GM21576 (cell line): ENCODE results near the gene WDR35.
"Not testable (repeated sequence)": the region's sequence is repeated elsewhere in the genome, so short reads cannot be mapped to it uniquely, and the experiment has no call there.

Experiments
- ATAC-seq: cut with Tn5 transposase; IDR thresholded peaks from one replicate; pipeline ENCODE4 v1.9.1; 2021; ENCODE audit warnings: mild to moderate bottlenecking, moderate library complexity; ENCODE audit not compliant: unreplicated experiment

The WDR35 gene

GRCh38 chr2:19895535-19895934 lies 94.4 kb downstream of the WDR35 start:
- no peak for ATAC-seq

DNA sequence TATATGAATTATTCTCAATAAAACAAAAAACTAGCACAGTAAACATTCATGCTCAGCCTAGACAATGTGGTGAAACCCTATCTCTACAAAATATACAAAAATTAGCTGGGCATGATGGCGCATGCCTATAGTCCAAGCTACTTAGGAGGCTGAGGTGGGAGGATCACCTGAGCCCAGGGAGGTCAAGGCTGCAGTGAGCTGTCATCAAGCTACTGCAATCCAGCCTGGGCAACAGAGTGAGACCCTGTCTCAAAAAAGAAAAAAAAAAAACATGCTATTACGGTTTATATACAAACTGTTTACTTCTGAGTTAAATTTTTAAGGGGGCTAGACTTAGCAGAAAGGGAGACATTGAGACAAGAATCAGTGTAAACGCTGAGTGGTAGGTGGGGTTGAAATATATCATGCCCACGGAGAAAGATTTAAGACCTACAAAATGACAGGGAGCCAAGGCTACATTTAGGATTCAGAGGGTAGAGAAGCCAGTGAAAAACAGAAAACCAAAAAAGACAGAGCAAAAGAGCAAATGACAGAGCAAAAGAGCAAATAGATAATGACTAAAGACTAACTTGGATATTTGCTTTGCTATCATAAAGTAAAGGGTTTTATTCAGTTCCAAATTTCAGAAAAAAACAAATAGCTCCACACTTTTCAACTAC lies 95.6 kb downstream of the WDR35 start:
- ATAC-seq, result peak; percentile 7

- ATAC-seq, result peak; percentile 73
Observed at GRCh38 chr2:19893520-19894133, 96.3 kb downstream of the WDR35 start.

GRCh38 chr2:19891971-19892370 lies 97.9 kb downstream of the WDR35 start:
- ATAC-seq, result not testable (repeated sequence)

GRCh38 chr2:19890104-19890503 lies 99.8 kb downstream of the WDR35 start:
- ATAC-seq, result no peak

- ATAC-seq, result no peak
Observed at GRCh38 chr2:19888831-19889230, 101.1 kb downstream of the WDR35 start.

GRCh38 chr2:19887510-19887909 lies 102.4 kb downstream of the WDR35 start:
- ATAC-seq, result no peak

DNA sequence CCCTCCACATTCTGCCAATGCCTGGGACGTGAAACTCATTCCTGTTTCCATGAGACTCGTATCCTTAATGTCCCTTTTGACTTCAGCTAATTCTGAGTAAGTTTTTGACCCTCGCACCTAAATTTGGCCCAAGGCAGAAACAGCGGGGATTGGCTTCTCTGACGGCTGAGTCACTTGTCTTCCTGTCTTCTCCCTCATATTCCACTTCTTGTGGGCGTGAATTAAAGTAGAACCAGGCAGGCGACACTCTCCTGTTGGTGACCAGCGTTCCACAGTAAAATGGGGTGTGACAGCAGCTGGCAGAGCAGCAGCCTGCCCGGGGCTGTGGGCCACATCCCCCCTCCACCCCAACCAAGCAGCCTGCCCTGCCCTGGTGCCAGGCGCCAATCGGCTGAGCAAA lies 103.6 kb downstream of the WDR35 start:
- ATAC-seq, result no peak

GRCh38 chr2:19885791-19886190 lies 104.1 kb downstream of the WDR35 start:
- ATAC-seq, result no peak

GRCh38 chr2:19883971-19884720 lies 105.8 kb downstream of the WDR35 start:
- ATAC-seq, result no peak

DNA sequence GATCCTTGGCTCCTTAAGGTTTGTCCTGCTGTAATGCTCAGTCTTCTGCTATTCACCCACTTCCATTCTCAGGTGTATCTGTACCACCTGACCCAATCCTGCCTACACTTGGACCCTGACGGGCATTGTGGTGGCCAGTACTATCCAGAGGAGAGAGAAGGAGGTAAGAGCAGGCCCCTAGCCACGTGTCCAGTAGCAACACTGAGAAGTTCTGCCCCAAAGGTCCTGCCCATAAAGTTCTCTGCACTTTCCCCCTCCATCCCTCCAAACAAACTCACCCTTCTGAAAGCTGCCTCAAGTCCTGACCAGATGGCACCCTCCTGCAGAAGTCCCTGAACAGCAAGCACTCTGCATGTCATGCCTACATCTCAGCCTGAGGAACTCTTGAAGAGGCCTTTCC lies 106.4 kb downstream of the WDR35 start:
- no peak for ATAC-seq

DNA sequence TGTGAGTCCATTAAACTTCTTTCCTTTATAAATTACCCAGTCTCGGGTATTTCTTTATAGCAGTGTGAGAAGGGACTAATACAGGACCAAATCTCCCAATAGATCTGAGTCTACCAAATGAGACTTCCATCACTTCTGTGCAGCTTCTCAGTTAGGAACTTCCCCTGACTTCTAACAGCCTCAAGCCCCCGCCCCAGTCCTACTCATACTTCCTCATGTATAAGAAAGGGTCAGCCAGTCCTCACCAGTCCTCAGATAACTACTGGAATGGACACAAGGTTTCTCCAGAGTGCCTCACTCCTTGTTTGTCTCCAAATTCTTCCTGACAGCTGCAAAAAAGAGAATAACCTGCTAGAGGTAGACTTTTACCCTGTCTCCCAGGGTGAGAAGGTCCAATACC lies 107.6 kb downstream of the WDR35 start:
- no peak for ATAC-seq

DNA sequence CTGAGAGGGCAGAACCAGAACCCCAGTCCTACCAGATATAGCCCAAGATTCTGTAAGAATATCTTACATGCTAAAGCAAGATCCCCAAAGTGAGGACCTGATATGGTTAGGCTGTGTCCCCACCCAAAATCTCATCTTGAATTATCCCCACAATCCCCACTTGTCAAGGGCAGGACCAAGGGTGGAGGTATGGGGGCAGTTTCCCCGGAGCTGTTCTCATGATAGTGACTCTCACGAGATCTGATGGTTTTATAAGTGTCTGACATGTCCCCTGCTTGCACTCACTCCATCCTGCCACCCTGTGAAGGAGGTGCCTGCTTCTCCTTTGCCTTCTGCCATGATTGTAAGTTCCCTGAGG lies 108.0 kb downstream of the WDR35 start:
- no peak for ATAC-seq

DNA sequence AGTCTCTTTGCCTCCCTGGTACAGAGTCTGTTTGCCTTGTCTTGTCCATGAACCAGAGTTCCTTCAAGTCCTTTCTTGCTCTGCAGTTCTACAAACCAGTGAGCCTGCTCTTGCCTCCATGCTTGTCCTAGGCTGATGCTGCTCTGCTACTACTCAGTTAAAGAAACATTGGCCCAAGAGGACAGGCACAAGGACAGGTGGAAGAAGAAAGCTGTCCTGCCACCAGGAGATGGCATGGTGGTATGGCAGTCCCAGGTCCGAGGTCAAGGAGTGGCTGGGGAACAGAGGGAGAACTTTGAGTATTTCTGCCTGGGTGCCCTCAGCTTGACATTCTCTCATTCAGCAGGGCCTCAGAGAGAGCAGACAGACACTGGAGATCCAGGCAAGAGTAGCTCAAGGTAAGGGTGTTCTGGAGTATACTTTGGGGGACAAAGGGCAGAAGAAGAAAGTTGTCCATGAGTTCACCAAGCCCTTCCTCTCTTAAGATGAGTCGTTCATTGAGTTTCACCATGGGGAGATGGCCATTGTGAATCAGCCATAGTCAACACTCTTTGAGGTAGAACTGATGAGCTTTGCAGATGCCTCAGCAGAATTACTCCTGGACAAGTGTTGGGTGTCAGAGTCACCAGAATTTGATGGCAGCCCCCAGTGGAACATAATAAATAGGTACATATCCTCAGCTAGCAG lies 108.5 kb downstream of the WDR35 start:
- no peak for ATAC-seq

DNA sequence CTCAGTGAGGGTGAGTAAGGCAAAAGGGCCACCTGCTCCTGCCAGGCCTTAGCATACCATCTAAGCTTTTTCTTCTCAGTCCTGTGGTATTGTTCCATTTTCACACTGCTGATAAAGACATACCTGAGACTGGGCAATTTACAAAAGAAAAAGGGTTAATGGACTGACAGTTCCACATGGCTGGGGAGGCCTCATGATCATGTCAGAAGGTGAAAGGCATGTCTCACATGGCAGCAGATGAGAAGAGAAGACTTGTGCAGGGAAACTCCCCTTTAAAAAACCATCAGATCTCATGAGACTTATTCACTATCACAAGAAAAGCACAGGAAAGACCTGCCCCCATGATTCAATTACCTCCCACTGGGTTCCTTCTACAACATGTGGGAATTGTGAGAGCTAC lies 109.7 kb downstream of the WDR35 start:
- not testable (repeated sequence) for ATAC-seq

GRCh38 chr2:19879120-19879519 lies 110.8 kb downstream of the WDR35 start:
- no peak for ATAC-seq

- no peak for ATAC-seq
Observed at GRCh38 chr2:19878268-19879046, 111.4 kb downstream of the WDR35 start.

DNA sequence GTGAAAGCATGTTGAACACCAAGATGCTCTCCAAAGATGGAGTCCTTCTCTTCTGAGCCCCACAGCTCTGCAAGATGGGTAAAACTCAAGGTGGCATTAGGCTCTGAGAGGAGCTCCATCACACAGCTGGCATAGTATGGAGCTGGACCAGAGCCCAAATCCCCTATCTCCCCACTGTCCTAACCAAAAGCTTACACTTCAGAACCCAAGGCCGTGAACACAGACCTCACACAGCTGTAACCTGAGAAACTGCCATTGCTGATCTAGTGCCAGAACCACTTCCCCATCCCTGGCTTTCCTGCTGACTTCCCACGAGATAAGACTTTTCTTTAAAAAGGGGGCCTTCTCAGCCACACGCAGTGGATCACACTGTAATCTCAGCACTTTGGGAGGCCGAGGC lies 113.2 kb downstream of the WDR35 start:
- no peak for ATAC-seq

- no peak for ATAC-seq
Observed at GRCh38 chr2:19875280-19875679, 114.6 kb downstream of the WDR35 start.

- no peak for ATAC-seq
Observed at GRCh38 chr2:19874726-19875125, 115.2 kb downstream of the WDR35 start.

DNA sequence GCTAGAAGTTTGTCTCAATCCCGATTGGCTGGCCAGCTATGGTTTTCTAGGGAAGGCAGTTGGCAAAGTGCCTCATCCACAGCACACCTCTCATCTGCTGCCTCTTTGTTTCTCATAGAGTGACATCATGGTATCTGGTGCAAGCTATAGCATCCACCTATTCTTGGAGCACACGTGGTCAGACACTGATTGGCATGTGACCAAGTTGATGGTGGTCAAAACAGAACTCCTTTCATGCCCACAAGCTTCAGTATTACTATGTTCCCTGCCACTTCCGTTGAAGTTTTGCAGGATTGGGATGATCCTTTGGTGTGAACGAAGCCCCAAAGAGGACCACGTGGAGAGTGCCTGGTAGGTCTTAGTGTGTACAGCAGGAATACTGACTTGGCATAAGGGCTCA lies 116.9 kb downstream of the WDR35 start:
- no peak for ATAC-seq
